ENCODE measurements around the gene CLSTN2. TPM values are rescaled to one million over a fixed set of nuclear protein-coding genes. Genes with fewer than 3 reads are reported as not detected.

CLSTN2 gene
- total RNA-seq, 1 experiment from 2014 or later: 0.68 TPM

DNA sequence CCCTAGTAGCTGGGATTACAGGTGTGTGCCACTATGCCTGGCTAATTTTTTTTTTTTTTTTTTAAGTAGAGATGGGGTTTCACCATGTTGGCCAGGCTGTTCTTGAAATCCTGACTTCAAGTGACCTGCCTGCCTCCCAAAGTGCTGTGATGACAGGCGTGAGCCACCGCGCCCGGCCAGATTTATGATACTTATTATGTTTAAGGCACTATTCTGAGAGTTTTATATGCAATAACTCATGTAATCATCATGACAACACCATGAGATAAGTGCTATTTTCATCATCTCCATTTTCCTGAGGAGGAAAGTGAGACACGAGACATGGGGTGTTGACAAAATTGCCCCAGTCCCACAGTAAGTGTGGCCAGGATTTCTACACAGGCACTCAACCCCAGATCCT lies 376.4 kb downstream of the CLSTN2 start:
- H3K4me2 ChIP-seq (ENCODE audit: insufficient read depth, insufficient read length, low read length): no peak overlapping the region
- H3K36me3 Mint-ChIP-seq (ENCODE audit: insufficient read depth in 1 of 3, low read depth in 3 of 3): peaks cover 6 to 11% (median 6%) of the 10 kb centered on the region in 3 experiments

More for the DNA sequence above, 376.4 kb downstream of the CLSTN2 start:
- no peak overlapping the region for H3K14ac ChIP-seq (ENCODE audit: insufficient read depth, low read length)
- H3K23ac ChIP-seq (ENCODE audit: insufficient read length, low read depth, low read length): no peak overlapping the region
- no peak overlapping the region for H3K4me3 Mint-ChIP-seq
- no peak overlapping the region for H2BK20ac ChIP-seq (ENCODE audit: low read depth, low read length, poor library complexity, severe bottlenecking)
- no peak overlapping the region for H2AFZ ChIP-seq (ENCODE audit: low read length)
- no peaks in the 10 kb centered on the region for H3K79me2 ChIP-seq (ENCODE audit: insufficient read depth, low read length)
- H4K91ac ChIP-seq (ENCODE audit: insufficient read length, low read depth, low read length): no peak overlapping the region
- TF ChIP-seq, protein P1, sequence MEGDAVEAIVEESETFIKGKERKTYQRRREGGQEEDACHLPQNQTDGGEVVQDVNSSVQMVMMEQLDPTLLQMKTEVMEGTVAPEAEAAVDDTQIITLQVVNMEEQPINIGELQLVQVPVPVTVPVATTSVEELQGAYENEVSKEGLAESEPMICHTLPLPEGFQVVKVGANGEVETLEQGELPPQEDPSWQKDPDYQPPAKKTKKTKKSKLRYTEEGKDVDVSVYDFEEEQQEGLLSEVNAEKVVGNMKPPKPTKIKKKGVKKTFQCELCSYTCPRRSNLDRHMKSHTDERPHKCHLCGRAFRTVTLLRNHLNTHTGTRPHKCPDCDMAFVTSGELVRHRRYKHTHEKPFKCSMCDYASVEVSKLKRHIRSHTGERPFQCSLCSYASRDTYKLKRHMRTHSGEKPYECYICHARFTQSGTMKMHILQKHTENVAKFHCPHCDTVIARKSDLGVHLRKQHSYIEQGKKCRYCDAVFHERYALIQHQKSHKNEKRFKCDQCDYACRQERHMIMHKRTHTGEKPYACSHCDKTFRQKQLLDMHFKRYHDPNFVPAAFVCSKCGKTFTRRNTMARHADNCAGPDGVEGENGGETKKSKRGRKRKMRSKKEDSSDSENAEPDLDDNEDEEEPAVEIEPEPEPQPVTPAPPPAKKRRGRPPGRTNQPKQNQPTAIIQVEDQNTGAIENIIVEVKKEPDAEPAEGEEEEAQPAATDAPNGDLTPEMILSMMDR (conservative IDR thresholded peaks at IDR 0.05): no peak
- H3K4me1 ChIP-seq (ENCODE audit: insufficient read depth, low read length): no peaks in the 10 kb centered on the region; the same call in 1 of the 2 replicates
- H3K56ac ChIP-seq (ENCODE audit: insufficient read length, low read depth, low read length): no peak overlapping the region
- no peak overlapping the region for H2BK12ac ChIP-seq (ENCODE audit: insufficient read length, low read depth, low read length)
- no peak overlapping the region for H2BK5ac ChIP-seq (ENCODE audit: insufficient read length, low read length)
- H3K4ac ChIP-seq (ENCODE audit: low read depth, low read length): no peak overlapping the region
- H4K5ac ChIP-seq (ENCODE audit: insufficient read length, low read depth, low read length): no peak overlapping the region
- no peak overlapping the region for H2BK15ac ChIP-seq (ENCODE audit: low read depth, low read length)
- no peak overlapping the region for H3K27ac Mint-ChIP-seq
- H4K8ac ChIP-seq (replicated peaks; ENCODE audit: insufficient read length, low read depth, low read length): no peak overlapping the region
- no peak overlapping the region for H2AK5ac ChIP-seq (ENCODE audit: insufficient read length, low read length)
- no peaks in the 10 kb centered on the region for H3K9me3 ChIP-seq (ENCODE audit: control insufficient read depth, low read depth, low read length)
- H3K18ac ChIP-seq (ENCODE audit: insufficient read length, low read depth, low read length): no peak overlapping the region
- no peak overlapping the region for H3K27ac ChIP-seq (ENCODE audit: insufficient read length, low read depth, low read length)
- H4K20me1 ChIP-seq (ENCODE audit: control insufficient read depth, insufficient read depth, insufficient read length): no peaks in the 10 kb centered on the region
- no CpG with 5 or more reads among the region's 5 CpGs for WGBS (ENCODE audit: extremely low coverage, insufficient read length, low lambda C conversion rate)
- H3K79me1 ChIP-seq (ENCODE audit: insufficient read depth, low read depth, low read length, poor library complexity, severe bottlenecking): no peaks in the 10 kb centered on the region
- H3K9ac ChIP-seq (ENCODE audit: extremely low read depth, insufficient read length, low read length): no peak overlapping the region
- H3K4me1 Mint-ChIP-seq: peaks cover 17 to 34% of the 10 kb centered on the region in 2 experiments
- no peaks in the 10 kb centered on the region for H3K23me2 ChIP-seq (ENCODE audit: insufficient read length, low read depth, low read length, poor library complexity, severe bottlenecking)
- no peaks in the 10 kb centered on the region for H3K27me3 ChIP-seq (ENCODE audit: insufficient read depth, low read length)
- DNase-seq: no peak
- H3K27me3 Mint-ChIP-seq (ENCODE audit: low read depth): no peaks in the 10 kb centered on the region; the same call in 1 of the 2 replicates
- H2BK120ac ChIP-seq (ENCODE audit: low read depth, low read length, poor library complexity, severe bottlenecking): no peak overlapping the region
- H3K9me3 Mint-ChIP-seq: peaks cover 5 to 6% of the 10 kb centered on the region in 2 experiments; a peak in 4 of 5 replicates
- no peak overlapping the region for H3T11ph ChIP-seq (ENCODE audit: low read length)

Measured in H9 (cell line).